Measurements from ENCODE around the gene NT5DC3. TPM values are rescaled to one million over a fixed set of nuclear protein-coding genes. Genes with fewer than 3 reads are reported as not detected.
"Not testable (repeated sequence)": the region's sequence is repeated elsewhere in the genome, so short reads cannot be mapped to it uniquely, and the experiment has no call there.

The NT5DC3 gene
- total RNA-seq, 4 donors from 2014 or later: 4.1 to 10.2 (median 7.0) TPM

DNA sequence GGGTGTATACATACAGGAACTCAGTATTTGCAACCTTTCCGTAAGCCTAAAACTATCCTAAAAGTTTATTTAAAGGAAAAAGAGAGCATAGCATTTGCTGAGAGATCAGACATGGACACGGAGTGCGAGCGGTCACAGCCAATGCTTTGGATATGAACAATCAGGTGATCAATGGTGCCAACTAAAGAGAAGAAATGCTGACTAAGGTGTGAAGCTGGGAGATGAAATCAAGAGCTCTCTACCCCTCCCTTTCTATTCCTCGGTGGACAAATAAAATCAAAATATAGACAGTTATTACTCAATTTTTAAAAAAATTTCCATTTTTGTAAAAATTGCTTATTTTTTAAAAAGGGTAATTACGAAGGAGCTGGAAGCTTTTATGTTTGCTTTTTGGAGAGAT lies 29.2 kb downstream of the NT5DC3 start:
- TF ChIP-seq, protein P1, sequence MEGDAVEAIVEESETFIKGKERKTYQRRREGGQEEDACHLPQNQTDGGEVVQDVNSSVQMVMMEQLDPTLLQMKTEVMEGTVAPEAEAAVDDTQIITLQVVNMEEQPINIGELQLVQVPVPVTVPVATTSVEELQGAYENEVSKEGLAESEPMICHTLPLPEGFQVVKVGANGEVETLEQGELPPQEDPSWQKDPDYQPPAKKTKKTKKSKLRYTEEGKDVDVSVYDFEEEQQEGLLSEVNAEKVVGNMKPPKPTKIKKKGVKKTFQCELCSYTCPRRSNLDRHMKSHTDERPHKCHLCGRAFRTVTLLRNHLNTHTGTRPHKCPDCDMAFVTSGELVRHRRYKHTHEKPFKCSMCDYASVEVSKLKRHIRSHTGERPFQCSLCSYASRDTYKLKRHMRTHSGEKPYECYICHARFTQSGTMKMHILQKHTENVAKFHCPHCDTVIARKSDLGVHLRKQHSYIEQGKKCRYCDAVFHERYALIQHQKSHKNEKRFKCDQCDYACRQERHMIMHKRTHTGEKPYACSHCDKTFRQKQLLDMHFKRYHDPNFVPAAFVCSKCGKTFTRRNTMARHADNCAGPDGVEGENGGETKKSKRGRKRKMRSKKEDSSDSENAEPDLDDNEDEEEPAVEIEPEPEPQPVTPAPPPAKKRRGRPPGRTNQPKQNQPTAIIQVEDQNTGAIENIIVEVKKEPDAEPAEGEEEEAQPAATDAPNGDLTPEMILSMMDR (IDR thresholded peaks at IDR 0.05): no peak
- no peak for ATAC-seq (ENCODE audit: low FRiP score)
- no peak for DNase-seq (ENCODE audit: low spot score)

DNA sequence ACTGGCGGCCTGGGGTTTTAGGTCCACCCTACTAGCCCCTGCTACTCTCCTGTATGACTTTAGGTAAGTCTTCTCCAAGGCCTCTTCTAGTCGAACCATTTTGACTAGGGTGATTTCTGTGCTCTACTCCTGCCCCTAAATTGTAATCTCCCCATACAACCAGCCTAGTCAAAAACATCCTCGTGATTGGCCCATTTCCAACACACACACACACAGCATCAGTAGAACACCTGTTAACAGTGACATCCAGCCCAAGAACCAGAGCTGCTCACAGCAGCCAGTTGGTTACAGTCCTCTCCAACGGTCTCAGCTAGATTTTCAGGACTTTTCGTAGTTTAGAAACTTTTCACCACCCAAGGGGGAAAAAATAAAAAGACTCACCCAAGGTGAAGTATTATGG lies 30.9 kb downstream of the NT5DC3 start:
- DNase-seq (ENCODE audit: low spot score): no peak
- TF ChIP-seq, protein P1 (IDR thresholded peaks at IDR 0.05): no peak
- ATAC-seq (ENCODE audit: low FRiP score): no peak

DNA sequence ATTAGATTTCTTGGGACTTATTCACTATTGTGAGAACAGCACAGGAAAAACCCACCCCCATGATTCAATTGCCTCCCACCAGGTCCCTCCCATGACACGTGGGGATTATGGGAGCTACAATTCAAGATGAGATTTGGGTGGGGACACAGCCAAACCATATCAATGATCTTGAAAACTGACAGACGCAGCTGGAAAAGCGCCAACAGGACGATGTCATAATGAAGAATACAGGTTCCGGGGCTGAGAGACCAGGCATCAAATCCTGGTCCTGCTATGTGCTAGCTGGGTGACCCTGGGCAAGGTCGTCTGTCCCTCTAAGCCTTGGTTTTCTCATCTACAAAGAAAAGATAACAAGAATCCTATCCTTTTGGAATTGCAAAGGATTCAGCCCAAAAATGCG lies 31.4 kb downstream of the NT5DC3 start:
- not testable (repeated sequence) for DNase-seq (ENCODE audit: low spot score); ATAC-seq (ENCODE audit: low FRiP score)

DNA sequence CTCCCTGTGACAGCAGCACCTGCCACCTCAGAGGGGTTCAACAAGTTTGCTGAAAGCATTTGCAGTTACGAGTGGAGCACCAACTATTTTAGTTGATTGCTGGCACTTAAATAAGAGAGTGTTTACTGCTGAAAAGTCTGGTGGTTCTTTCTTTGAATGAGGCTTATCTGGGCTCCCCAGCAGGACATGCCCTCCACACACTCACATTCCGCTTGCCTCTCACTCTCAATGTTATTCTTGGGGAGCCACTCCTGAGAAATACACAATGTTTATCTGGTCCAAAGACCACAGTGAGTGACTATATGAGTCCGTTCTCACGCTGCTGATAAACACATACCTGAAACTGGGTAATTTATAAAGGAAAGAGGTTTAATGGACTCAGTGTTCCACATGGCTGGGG lies 31.9 kb downstream of the NT5DC3 start:
- ATAC-seq (ENCODE audit: low FRiP score) (no peak), DNase-seq (ENCODE audit: low spot score) (no peak)
- TF ChIP-seq, protein P1 (IDR thresholded peaks at IDR 0.05): no peak

DNA sequence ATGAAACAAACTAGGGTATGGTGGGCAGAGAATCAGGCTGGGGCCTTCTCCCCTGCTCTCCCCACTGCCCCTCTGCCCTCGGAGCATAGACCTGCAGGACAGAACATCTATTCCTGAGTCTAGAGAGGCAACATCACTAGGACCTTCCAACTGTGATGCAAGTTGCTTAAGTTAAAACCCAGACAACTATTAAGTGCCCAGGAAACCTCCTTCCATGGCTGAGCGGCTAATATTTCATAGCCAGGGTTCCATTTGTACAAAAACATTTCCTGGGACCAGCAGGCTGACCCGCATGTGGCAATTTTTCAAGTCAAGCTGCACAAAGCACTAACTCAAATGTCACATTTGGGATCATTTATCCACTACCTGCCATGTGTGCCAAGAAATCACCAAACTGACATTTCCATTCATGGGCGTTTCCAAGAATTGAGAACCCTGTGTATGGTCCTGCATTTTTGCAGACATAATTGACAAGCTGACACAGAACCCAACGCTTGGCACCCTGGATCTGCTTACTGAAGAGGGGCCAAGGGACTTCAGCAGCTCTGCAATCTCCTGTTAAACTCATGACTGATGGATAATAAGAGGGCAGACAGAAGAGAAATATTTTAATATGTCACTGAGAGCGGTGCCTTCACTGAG lies 32.7 kb downstream of the NT5DC3 start:
- no peak for ATAC-seq (ENCODE audit: low FRiP score)
- DNase-seq (ENCODE audit: low spot score): no peak
- TF ChIP-seq, protein P1 (IDR thresholded peaks at IDR 0.05): no peak

DNA sequence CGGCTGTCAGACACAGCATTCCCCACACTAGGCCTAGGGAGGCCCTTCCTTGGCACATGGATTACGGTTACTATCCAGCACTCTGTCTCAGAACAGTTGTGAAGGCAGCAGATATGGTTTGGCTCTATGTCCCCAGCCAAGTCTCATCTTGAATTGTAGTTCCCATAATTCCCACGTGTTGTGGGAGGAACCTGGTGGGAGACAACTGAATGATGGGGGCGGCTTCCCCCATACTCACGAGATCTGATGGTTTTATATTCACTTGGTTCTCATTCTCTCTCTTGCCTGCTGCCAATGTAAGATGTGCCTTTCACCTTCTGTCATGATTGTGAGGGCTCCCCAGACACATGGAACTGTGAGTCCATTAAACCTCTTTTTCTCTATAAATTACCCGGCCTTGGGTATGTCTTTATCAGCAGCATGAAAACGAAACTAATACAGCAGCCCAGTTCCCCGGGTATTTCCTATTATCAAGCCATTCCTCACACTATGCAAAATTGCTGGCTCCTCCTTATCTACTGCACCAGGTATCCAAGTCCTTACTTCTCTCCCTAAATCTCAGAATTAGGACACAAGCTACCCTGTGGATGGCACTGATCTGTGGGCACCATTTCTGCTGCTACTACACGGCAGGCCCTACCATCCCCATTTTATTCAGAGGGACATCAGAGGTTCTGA lies 33.3 kb downstream of the NT5DC3 start:
- no peak for DNase-seq (ENCODE audit: low spot score)
- ATAC-seq (ENCODE audit: low FRiP score): no peak
- TF ChIP-seq, protein P1 (IDR thresholded peaks at IDR 0.05): no peak

DNA sequence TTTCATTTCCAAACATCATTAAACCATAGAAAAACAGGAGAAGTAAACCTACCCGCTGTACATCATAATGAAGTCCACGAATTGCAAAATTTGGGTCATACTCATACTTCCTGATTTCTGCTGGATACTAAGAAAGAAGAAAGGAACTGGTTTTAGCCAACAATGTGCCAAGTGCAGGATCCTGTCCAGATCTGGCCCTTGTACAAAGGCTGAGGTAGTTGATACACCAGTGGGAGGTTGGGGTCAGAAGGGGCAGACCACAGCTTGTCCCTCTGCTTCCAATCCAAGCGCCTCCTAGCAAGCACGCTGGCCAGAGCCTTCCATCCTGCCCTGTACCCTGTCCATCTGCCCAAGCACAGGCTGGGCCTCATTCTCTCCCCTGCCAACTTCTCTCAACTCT lies 34.2 kb downstream of the NT5DC3 start:
- TF ChIP-seq, protein P1 (IDR thresholded peaks at IDR 0.05): no peak
- ATAC-seq (ENCODE audit: low FRiP score) (peak; percentile 45), DNase-seq (ENCODE audit: low spot score) (no peak)

Measured in omental fat pad (tissue), 4 donors.